Activated CD4-positive, alpha-beta T cell treated with anti-CD3 and anti-CD28 coated beads, Interleukin-2, amount 50 U/mL, for 4 hours (primary cell): Measurements from ENCODE around the gene ODF2.
"Not testable (repeated sequence)": the region's sequence is repeated elsewhere in the genome, so short reads cannot be mapped to it uniquely, and the experiment has no call there.

Experiments used
- DNase-seq, 2 experiments: peaks; one replicate each; pipeline ENCODE4 v3.0.0-alpha.2; 2020

ODF2 gene

GRCh38 chr9:128424268-128424780 lies 31.5 kb upstream of the ODF2 start:
- no peak for DNase-seq

GRCh38 chr9:128428644-128429512 lies 26.9 kb upstream of the ODF2 start:
- DNase-seq = no peak

DNA sequence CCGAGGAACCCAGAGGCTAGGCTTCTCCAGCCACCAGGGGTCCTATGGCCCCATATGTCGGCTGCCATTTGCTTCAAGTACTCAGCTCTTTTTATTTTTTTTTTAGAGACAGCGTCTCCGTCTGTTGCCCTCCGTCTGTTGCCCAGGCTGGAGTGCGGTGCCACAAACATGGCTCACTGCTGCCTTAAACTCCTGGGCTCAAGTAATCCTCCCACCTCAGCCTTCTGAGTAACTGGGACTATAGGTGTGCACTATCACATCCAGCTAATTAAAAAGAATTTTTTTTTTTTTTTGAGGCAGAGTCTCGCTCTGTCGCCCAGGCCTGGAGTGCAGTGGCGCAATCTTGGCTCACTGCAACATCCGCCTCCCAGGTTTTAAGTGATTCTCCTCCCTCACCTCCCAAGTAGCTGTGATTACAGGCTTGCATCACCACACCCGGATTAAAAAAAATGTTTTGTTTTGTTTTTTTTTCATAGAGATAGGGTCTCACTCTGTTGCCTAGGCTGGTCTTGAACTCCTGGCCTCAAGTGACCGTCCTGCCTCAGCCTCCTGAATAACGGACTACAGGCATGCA lies 26.2 kb upstream of the ODF2 start:
- no peak for DNase-seq

DNA sequence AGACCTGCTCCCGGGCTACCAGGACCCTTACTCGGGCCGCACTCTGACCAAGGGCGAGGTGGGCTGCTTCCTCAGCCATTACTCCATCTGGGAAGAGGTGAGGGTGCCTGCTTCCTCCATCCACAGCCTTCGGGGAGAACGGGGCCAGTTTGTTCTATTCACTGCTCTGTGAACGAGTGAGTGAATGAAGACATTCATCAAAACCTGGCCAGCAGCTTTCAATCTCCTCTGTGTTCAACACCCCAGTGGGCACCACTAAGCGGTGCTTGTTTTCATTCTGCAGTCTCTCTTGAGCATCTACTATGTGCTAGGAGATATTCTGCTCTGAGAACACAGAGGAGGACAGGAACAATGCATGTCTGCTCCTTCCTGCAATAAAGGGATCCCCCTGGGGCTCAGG lies 24.6 kb upstream of the ODF2 start:
- no peak for DNase-seq

- no peak for DNase-seq
Observed at GRCh38 chr9:128434340-128434739, 21.5 kb upstream of the ODF2 start.

- DNase-seq = no peak
Observed at GRCh38 chr9:128435611-128436010, 20.2 kb upstream of the ODF2 start.

- DNase-seq = peak; percentile 74 to 80
Observed at GRCh38 chr9:128438343-128439109, 17.3 kb upstream of the ODF2 start.

- DNase-seq = no peak
Observed at GRCh38 chr9:128439273-128439672, 16.5 kb upstream of the ODF2 start.

- DNase-seq = no peak
Observed at GRCh38 chr9:128442150-128442549, 13.7 kb upstream of the ODF2 start.

DNA sequence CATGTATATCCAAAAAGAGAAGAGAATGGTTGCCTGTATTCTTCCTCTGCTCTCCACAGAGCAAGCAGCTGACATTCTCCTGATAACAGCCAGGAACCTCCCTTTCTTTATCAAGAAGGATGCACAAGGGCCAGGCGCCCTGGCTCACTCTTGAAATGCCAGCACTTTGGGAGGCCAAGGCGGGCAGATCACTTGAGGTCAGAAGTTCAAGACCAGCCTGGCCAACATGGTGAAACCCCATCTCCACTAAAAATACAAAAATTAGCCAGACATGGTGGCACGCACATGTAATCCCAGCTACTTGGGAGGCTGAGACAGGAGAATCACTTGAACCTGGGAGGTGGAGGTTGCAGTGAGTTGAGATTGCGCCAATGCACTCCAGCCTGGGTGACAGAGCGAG lies 9.3 kb upstream of the ODF2 start:
- not testable (repeated sequence) for DNase-seq

GRCh38 chr9:128448746-128449145 lies 7.1 kb upstream of the ODF2 start:
- DNase-seq = no peak

DNA sequence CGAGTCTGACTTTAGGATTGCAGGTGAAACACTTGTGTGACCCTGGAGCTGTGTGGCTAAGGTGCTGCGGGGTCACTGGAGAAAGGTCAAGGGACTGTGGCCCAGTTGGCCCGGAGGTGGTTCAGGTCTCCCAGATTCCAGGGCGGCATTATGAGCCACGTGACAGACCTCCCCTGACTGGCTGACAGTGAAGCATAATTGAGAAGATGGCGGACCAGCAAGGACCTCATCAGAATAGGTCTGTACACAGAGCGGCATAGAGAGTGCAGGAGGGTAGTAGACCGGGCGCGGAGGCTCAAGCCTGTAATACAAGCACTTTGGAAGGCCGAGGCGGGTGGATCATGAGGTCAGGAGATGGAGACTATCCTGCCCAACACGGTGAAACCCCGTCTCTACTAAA lies 815 bp upstream of the ODF2 start:
- no peak for DNase-seq

GRCh38 chr9:128456613-128457061 lies 831 bp downstream of the ODF2 start:
- DNase-seq = peak; percentile 55 to 56

DNA sequence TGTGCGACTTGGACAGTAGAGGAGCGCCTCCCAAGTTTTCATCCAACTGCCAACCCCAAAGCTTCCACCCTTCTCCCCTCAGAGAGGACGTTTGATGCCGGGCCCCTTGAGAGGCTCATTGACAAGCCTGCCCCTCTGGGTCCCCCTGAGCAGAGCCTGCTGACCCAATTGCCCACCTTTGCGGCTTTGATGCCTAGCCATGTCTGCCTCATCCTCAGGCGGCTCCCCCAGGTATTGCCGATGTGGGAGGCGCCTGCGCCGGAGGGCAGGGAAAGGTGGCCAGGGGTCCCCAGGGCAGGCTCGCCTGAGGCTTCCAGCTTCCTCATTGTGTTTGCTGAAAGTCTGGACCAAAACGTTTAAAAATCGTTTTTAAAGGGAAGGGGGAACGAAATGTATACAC lies 1.4 kb downstream of the ODF2 start:
- no peak for DNase-seq

DNA sequence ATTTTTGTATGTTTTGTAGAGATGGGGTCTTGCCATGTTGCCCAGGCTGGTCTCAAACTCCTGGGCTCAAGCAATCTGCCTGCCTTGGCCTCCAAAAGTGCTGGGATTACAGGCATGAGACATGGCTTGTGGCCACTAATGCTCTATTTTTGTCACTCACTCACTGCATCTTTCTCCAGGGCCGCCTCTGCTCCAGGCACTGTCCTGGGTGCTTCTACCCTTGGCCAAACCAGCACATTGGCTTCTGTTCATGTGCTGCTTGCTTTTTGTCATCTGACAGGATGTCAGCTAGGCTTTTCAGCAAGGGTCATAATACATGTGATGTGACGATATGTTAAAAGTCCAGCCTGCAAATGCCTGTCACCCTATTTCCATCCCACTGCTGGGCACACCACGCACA lies 3.2 kb downstream of the ODF2 start:
- DNase-seq = no peak

DNA sequence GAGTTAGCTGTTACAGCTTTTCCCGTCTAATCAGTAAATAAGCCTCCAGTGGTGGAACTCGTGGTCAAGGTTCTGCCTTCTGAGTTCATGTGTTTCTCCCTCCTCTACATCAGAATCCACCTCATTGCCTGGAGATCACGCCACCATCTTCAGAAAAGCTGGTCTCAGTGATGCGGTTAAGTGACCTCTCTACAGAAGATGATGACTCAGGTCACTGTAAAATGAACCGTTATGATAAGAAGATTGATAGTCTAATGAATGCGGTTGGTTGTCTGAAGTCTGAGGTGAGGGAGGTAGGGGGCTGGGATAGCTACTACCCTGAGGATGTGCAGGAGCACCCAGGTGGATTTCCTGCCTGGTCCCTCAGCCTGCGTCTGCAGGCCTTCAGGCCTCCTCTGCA lies 13.3 kb downstream of the ODF2 start:
- DNase-seq = no peak

DNA sequence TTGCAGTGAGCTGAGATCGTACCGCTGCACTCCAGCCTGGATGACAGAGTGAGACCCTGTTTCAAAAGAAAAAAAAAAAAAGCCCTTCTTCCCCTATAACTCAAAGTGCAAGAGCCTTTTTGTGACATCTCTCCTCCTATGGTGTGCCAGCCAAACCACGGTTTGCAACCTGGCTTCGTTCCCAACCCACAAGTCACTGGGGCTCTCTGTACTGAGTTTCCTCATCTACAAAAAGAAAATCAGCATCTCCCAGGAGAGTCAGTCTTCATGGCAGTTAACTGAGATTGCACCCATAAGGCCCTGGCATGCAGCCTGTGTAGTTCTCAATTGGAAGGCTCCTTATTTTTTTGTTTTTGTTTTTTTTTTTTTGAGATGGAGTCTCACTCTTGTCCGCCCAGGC lies 14.8 kb downstream of the ODF2 start:
- no peak for DNase-seq

DNA sequence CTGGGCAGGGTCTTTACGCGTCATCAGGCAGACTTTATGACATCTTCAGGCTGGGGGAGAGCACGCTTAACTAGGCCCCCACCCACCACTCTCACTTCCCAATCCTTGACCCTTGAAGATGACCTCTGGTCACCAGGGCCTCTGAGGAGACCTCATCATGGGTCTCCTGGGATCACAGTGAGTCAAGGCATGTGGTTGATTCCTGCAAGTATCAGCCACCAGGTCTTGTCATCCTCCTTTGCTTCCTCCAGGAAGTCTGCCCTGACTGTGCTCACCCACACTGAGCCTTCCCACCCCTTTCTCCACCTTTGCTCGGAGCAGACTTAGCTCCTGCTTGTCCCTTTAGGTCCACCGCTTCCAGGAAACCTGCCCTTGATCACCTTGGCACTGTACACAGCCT lies 17.3 kb downstream of the ODF2 start:
- DNase-seq = no peak

GRCh38 chr9:128475867-128476266 lies 20.1 kb downstream of the ODF2 start:
- no peak for DNase-seq

- no peak for DNase-seq
Observed at GRCh38 chr9:128479262-128479661, 23.5 kb downstream of the ODF2 start.

DNA sequence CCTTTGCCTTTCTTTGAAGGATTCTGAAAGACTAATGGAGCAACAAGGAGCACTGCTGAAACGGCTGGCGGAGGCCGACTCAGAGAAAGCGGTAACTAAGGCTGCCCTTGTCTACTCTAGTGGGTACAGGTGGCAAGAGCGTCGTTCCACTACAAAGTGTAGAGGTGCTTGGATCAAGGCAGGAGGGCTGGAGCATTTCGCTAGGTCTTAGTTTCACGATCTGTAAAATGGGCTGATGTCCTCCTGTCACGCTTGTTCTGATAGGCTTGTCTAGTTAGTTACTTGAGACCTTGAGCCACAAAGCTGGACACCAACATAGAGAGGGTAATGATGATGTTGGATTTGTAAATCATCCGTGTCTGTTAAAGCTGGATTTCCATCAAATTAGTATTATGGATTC lies 25.8 kb downstream of the ODF2 start:
- DNase-seq = no peak

GRCh38 chr9:128482186-128482585 lies 26.4 kb downstream of the ODF2 start:
- no peak for DNase-seq

DNA sequence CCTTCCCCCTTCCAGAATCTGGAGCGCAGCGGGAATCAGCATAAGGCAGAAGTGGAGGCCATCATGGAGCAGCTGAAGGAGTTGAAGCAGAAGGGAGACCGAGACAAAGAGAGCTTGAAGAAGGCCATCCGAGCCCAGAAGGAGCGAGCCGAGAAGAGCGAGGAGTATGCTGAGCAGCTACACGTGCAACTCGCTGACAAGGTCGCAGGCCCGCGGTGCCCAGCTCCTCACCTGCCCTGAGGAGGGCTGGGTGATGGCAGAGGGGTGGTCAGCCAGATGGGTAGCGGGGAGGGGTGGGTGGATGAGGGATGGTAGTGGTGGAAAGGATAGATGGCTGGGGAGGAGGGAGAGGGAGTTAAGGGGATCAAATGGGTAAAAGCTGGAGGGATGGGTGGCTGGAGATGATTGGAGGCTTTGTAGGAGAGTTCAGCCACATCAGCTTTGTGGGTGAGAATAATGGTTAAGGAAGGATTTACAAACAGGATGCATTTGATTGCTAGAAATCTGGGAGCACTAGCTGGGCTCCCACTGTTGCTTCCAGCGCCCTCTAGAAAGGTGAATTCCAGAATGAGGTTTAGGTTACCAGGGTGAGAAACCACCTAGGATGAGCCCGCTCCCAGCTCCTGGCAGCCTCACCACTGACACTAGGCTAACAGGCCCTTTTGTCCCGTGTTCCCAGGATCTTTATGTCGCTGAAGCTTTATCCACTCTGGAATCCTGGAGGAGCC lies 29.0 kb downstream of the ODF2 start:
- no peak for DNase-seq
